Measurements from ENCODE around the gene KLK2.

KLK2 gene

GRCh38 chr19:50844296-50844935, 28.8 kb upstream of the KLK2 start:
- DNase-seq (ENCODE audit: low read depth): no peak
- H3K4me3 ChIP-seq (ENCODE audit: low read length): no peak overlapping the region
- no peak for TF ChIP-seq CTCF (IDR thresholded peaks at IDR 0.05; ENCODE audit: insufficient read depth, low read depth, low read length, missing control alignments)

GRCh38 chr19:50850738-50851137, 22.5 kb upstream of the KLK2 start:
- TF ChIP-seq CTCF (IDR thresholded peaks at IDR 0.05; ENCODE audit: insufficient read depth, low read depth, low read length, missing control alignments): no peak
- DNase-seq (ENCODE audit: low read depth): no peak
- H3K4me3 ChIP-seq (ENCODE audit: low read length): no peak overlapping the region

GRCh38 chr19:50851620-50852019, 21.6 kb upstream of the KLK2 start:
- no peak for DNase-seq (ENCODE audit: low read depth)
- TF ChIP-seq CTCF (IDR thresholded peaks at IDR 0.05; ENCODE audit: insufficient read depth, low read depth, low read length, missing control alignments): no peak
- no peak overlapping the region for H3K4me3 ChIP-seq (ENCODE audit: low read length)

- TF ChIP-seq CTCF (IDR thresholded peaks at IDR 0.05; ENCODE audit: insufficient read depth, low read depth, low read length, missing control alignments): no peak
- H3K4me3 ChIP-seq (ENCODE audit: low read length): no peak within 1 kb of the TSS
- no peak for DNase-seq (ENCODE audit: low read depth)
Measured at GRCh38 chr19:50854636-50855410, 18.4 kb upstream of the KLK2 start, which contains the start of gene KLK3. Gene KLK3, plus strand, starts transcription at chr19:50854915. Its CDS starts 41 bp downstream, at chr19:50854956.

- DNase-seq (ENCODE audit: low read depth): no peak
- H3K4me3 ChIP-seq (ENCODE audit: low read length): no peak overlapping the region
- no peak for TF ChIP-seq CTCF (IDR thresholded peaks at IDR 0.05; ENCODE audit: insufficient read depth, low read depth, low read length, missing control alignments)
Measured at GRCh38 chr19:50857366-50857765, 15.9 kb upstream of the KLK2 start.

GRCh38 chr19:50858886-50859285, 14.4 kb upstream of the KLK2 start:
- DNase-seq (ENCODE audit: low read depth): no peak
- no peak for TF ChIP-seq CTCF (IDR thresholded peaks at IDR 0.05; ENCODE audit: insufficient read depth, low read depth, low read length, missing control alignments)

More at GRCh38 chr19:50858886-50859285, 14.4 kb upstream of the KLK2 start:
- H3K4me3 ChIP-seq (ENCODE audit: low read length): no peak overlapping the region
